Loucy (cell line): ENCODE results near the gene MED13.
"Not testable (repeated sequence)": the region's sequence is repeated elsewhere in the genome, so short reads cannot be mapped to it uniquely, and the experiment has no call there.

Experiments
- H2AFZ ChIP-seq: fragments of 200-600 bp; sonication (generic); 2 replicates; pipeline ENCODE4 v1.6.0; 2016; ENCODE audit warnings: antibody characterized with exemption, mild to moderate bottlenecking, low read length, moderate library complexity
- H3F3A ChIP-seq: fragments of 200-600 bp; 2 replicates; pipeline ENCODE4 v1.6.0; 2016; ENCODE audit warnings: antibody characterized with exemption, low read depth, mild to moderate bottlenecking
- H3K27me3 ChIP-seq: fragments of 200-600 bp; sonication (generic); 2 replicates; pipeline ENCODE4 v1.6.1; 2014; ENCODE audit warnings: low read length, mild to moderate bottlenecking; ENCODE audit not compliant: insufficient read depth, poor library complexity, severe bottlenecking
- H3K36me3 ChIP-seq: fragments of 200-600 bp; sonication (generic); 2 replicates; pipeline ENCODE4 v1.6.1; 2016; ENCODE audit warnings: low read length; ENCODE audit not compliant: insufficient read depth
- H3K4me1 ChIP-seq: fragments of 200-600 bp; sonication (generic); 2 replicates; pipeline ENCODE4 v1.5.1; 2014; ENCODE audit warnings: low read length, mild to moderate bottlenecking; ENCODE audit not compliant: insufficient read depth, poor library complexity, severe bottlenecking
- H3K4me2 ChIP-seq: fragments of 200-600 bp; sonication (generic); 2 replicates; pipeline ENCODE4 v1.6.0; 2014; ENCODE audit warnings: antibody characterized with exemption, low read length, low read depth, mild to moderate bottlenecking; ENCODE audit not compliant: poor library complexity, severe bottlenecking
- H3K4me3 ChIP-seq: fragments of 200-600 bp; sonication (generic); 2 replicates; pipeline ENCODE4 v1.5.1; 2014; ENCODE audit warnings: low read length, mild to moderate bottlenecking, mixed read lengths; ENCODE audit not compliant: poor library complexity, severe bottlenecking
- H3K79me2 ChIP-seq: fragments of 200-600 bp; sonication (generic); 2 replicates; pipeline ENCODE4 v1.6.1; 2014; ENCODE audit warnings: low read length; ENCODE audit not compliant: insufficient read depth
- H3K9ac ChIP-seq: fragments of 200-600 bp; sonication (generic); 2 replicates; pipeline ENCODE4 v1.6.0; 2014; ENCODE audit warnings: mild to moderate bottlenecking, low read depth, low read length, moderate library complexity; ENCODE audit not compliant: poor library complexity, severe bottlenecking
- H3K9me2 ChIP-seq: fragments of 200-600 bp; sonication (generic); replicated peaks from 2 replicates; pipeline ENCODE4 v1.6.1; 2016; ENCODE audit warnings: low read depth, low read length, mixed read lengths
- H3K9me3 ChIP-seq: fragments of 200-600 bp; sonication (generic); 2 replicates; pipeline ENCODE4 v1.6.1; 2014; ENCODE audit warnings: mild to moderate bottlenecking, antibody characterized with exemption, low read length, low read depth; ENCODE audit not compliant: insufficient read depth
- H4K20me1 ChIP-seq: fragments of 200-600 bp; sonication (generic); 2 replicates; pipeline ENCODE4 v1.6.0; 2014; ENCODE audit warnings: antibody characterized with exemption, low read length, mild to moderate bottlenecking; ENCODE audit not compliant: insufficient read depth, poor library complexity, severe bottlenecking
- CTCF ChIP-seq: fragments of 200-600 bp; sonication (generic); conservative IDR thresholded peaks from 2 replicates; pipeline ENCODE4 v1.5.1; 2014; ENCODE audit warnings: mild to moderate bottlenecking, antibody characterized with exemption, low read length
- EZH2phosphoT487 ChIP-seq: fragments of 200-600 bp; IDR thresholded peaks from 2 replicates; pipeline ENCODE4 v1.6.1; 2018; ENCODE audit warnings: antibody characterized with exemption, mild to moderate bottlenecking, moderate library complexity, borderline replicate concordance

MED13 gene

DNA sequence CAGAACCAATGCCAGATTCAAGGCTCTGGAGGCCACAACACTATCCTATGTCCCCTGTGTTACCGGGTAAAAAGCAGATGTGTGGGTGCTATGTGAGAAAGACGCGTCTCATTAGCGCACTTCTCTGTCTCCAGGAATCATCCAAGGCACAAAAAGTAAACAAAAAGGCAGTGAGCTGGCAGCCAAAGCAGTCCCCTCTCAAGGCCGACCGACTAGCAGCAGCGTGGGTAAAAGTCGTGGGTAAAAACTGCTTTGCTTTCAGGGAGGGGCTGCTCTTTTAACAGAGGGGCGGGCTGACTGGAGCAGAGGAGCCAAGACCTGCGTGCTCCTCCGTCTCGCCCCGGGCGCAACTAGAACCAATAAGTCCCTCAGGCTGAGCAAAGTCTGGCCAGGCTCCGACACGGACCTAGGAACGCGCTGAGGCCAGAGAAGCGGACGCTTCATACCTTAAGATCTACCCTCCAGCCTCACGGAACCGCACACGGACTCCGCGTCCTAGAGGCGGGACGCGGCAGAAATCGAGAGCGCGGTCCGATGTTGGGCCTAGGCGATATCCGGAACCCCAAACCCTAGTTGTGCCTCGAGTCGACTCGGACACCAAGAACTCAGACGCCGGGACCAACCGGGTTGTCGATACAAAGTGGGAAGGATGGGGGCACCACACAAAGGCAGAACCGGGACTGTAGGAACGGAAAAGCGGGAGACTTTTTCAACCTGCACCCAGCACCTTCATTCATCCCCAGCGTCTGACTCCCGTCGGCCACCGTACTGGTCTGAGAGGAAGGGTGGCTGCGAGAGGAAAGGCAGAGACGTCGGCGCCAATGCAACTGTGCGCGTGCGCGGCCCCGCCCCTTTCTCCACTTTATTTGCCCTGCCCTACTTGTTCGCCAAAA is 137.6 kb downstream of the MED13 start, which contains the start of gene INTS2:
INTS2 (minus strand) TSS at position 775 of the 893 bp plus-strand sequence. CDS start 1,338 bp downstream, outside the sequence.
- peaks cover 17% of the 10 kb centered on the region for H3K4me1 ChIP-seq
- no peaks in the 10 kb centered on the region for H3F3A ChIP-seq
- H3K79me2 ChIP-seq: peaks cover 19% of the 10 kb centered on the region
- no peaks in the 10 kb centered on the region; the same call in 1 of the 2 replicates for H3K36me3 ChIP-seq
- no peaks in the 10 kb centered on the region for H3K9me3 ChIP-seq
- H4K20me1 ChIP-seq: no peaks in the 10 kb centered on the region
- H2AFZ ChIP-seq: peak within 1 kb of the TSS; percentile 99
- no peak for TF ChIP-seq CTCF
- TF ChIP-seq EZH2phosphoT487: no peak
- peak within 1 kb of the TSS; percentile 95 for H3K4me3 ChIP-seq
- peak within 1 kb of the TSS; percentile 98 for H3K4me2 ChIP-seq
- H3K9ac ChIP-seq: peak within 1 kb of the TSS; percentile 95
- no peaks in the 10 kb centered on the region for H3K9me2 ChIP-seq
- H3K27me3 ChIP-seq: no peaks in the 10 kb centered on the region

DNA sequence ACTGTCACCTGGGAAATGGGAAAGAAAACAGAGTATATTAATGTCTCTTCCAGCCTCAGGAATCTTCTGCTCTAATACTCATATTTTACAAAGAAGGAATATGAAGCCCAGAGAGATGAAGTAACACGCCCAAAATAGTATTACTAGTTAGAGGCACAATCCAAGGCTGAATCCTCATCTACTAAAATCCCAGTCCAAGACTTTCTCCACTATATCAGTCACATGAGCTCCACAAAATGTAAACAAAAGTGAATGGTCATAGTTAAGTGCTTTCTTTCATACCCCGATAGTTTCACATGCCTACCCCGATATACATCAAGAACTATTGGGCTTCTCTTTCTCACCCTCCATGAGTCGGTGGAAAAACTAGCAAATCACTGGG is 138.3 kb downstream of the MED13 start:
- Histone ChIP-seq H2AFZ (no peak overlapping the region), H3K9ac (peak overlapping the region; percentile 95), H4K20me1 (no peaks in the 10 kb centered on the region), H3K4me3 (peak overlapping the region; percentile 95), H3K9me3 (no peaks in the 10 kb centered on the region), H3K79me2 (peaks cover 19% of the 10 kb centered on the region), H3F3A (no peaks in the 10 kb centered on the region), H3K36me3 (peaks cover 2% of the 10 kb centered on the region; the same call in 1 of the 2 replicates), H3K27me3 (no peaks in the 10 kb centered on the region), H3K4me2 (peak overlapping the region; percentile 98), H3K9me2 (no peaks in the 10 kb centered on the region), H3K4me1 (peaks cover 17% of the 10 kb centered on the region)
- TF ChIP-seq CTCF (no peak), EZH2phosphoT487 (no peak)

GRCh38 chr17:61915162-61915561 is 149.9 kb downstream of the MED13 start:
- H4K20me1 ChIP-seq, H3K4me3 ChIP-seq, H3K9me3 ChIP-seq, H3K4me2 ChIP-seq, H3F3A ChIP-seq, H2AFZ ChIP-seq, H3K9ac ChIP-seq, H3K4me1 ChIP-seq, H3K9me2 ChIP-seq, H3K79me2 ChIP-seq, H3K27me3 ChIP-seq: not testable (repeated sequence)
- H3K36me3 ChIP-seq: peaks cover 32% of the 10 kb centered on the region; the same call in 1 of the 2 replicates
